Measurements from ENCODE around the gene KLHDC3.
"Not testable (repeated sequence)": the region's sequence is repeated elsewhere in the genome, so short reads cannot be mapped to it uniquely, and the experiment has no call there.

Gene KLHDC3

DNA sequence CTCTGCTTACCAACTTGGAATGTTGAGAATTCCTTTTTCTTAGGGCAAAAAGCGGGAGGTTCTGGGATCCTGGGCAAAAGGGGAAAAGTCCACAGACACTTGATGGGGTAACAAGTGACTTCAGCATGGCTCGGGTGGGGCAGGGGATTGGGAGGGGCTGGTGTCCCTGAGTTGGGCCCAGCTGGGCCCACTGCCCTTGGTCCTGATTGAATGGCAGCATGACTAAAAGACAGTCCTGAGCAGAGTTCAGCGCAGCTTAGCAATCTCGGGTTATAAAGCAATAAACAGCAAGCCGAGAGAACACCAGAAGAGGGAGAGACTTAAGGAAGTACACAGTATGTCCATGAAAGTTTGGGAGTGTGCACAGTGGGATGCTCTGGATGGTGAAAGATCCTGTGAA is 24.1 kb upstream of the KLHDC3 start:
- DNase-seq, result no peak

DNA sequence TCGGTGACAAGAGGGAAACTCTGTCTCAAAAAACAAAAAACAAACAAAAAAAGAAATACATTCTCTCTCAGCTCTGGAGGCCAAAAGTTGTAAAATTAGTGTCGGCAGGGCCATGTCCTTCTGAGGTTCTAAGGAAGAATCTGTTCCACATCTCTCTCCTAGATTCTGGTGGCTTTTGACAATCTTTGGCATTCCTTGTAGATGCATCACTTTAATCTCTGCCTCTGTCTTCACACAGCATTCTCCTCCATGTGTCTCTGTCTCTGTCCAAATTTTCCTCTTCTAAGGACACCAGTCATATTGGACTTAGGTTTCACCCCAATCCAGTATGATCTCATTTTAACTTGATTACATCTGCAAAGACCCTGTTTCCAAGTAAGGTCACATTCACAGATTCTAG is 20.6 kb upstream of the KLHDC3 start:
- no peak for DNase-seq

DNA sequence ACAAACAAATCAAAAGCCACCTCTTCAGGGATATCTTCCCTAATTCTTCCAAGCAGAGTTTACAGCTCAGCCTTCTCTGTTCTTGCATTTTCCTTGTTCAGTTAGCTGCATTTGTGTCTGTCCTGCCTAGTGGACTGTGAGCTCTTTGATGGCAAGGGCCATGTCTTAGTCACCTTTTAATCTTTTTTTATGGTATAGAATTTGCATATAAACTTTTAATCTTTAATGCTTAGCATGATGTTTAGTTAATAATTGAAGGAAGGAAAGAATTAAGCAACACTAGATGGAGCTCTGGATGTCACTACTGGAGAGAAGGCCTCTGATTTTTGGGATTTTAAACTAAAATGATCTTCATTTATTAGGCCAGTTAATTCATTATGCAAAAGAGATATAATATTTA is 17.5 kb upstream of the KLHDC3 start:
- no peak for DNase-seq

DNA sequence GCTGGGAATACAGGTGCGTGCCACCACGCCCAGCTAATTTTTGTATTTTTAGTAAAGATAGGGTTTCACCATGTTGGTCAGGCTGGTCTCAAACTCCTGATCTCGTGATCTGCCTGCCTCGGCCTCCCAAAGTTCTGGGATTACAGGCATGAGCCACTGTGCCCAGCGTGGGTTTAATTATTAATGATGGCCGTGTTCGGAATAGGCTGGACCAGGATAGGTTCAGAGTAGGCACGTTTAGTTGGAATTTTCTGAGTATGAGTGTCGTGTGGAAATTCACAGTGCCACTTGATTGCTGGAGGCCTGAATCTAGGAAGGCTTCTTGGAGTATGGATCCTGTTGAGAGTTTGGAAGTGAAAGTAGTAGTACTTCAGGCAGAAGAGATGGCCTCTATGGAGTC is 15.8 kb upstream of the KLHDC3 start:
- DNase-seq, result not testable (repeated sequence)

DNA sequence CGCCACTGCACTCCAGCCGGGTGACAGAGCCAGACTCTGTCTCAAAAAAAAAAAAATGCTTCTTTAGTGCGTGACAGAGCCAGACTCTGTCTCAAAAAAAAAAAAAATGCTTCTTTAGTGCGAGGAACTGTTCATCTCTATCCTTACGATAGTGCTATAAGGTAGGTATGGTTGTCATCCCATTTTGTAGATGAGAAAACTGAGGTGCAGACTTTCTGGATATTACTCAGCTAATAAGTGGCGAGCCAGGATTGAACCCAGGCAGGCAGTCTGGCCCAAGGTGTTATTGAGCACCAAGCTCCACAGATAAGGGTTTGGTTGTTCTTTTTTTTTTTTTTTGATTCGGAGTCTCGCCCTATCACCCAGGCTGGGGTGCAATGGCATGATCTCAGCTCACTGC is 12.2 kb upstream of the KLHDC3 start:
- DNase-seq, result no peak

DNA sequence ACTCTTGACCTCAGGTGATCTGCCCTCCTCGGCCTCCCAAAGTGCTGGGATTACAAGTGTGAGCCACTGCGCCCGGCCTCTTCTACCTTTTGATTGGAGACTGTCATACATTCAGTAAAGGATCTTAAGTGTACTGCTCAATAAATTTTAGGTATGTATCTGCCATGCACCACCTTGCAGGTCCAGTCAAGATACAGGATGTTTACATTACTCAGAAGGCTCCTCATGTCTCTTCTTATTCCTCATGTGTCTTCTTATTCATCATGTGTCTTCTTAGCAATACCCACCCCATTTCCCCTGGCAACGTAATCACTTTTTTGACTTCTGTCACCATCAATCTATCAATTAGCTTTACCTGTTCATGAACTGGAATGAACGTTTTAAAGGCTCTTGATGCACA is 8.2 kb upstream of the KLHDC3 start:
- no peak for DNase-seq

DNA sequence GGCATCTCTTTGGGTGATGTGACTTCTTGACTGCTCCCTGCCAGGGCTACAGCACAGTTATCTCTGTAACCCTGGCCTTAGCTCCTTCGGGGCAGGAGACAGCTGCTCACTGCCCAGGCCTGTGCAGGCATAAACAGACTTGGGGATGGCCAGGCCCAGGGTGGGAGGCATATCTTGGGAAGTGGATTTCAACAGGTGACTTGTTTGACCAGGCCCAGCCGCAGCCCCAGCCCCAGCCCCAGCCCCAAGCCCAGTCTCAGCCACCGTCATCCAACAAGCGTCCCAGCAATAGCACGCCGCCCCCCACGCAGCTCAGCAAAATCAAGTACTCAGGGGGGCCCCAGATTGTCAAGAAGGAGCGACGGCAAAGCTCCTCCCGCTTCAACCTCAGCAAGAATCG is 7.8 kb upstream of the KLHDC3 start:
- DNase-seq, result no peak

DNA sequence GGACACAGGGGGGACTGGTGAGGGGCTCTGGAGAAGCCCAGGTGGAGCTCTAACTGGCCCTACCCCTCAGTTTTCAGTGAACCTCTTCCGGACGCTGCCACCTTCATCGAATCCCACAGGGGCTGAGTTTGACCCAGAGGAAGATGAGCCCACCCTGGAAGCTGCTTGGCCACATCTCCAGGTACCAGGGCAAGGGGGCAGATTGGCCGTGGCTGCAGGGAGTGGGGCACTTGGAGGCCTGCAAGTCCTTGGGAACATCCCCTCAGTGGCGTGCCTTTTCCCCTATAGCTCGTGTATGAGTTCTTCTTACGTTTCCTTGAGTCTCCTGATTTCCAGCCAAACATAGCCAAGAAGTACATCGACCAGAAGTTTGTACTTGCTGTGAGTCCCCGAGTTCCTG is 6.9 kb upstream of the KLHDC3 start:
- no peak for DNase-seq

DNA sequence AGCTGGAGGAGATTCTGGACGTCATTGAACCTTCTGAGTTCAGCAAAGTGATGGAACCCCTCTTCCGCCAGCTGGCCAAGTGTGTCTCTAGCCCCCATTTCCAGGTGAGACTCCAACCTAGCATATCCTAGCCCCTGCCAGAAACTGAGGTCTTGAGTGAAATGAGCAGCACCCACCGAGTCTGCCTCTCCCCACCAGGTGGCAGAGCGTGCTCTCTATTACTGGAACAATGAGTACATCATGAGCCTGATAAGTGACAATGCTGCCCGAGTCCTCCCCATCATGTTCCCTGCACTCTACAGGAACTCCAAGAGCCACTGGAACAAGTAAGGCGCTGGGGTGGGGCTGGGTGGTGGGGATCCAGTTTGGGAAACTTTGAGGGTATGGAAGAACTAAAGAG is 4.9 kb upstream of the KLHDC3 start:
- DNase-seq, result peak; percentile 74

DNA sequence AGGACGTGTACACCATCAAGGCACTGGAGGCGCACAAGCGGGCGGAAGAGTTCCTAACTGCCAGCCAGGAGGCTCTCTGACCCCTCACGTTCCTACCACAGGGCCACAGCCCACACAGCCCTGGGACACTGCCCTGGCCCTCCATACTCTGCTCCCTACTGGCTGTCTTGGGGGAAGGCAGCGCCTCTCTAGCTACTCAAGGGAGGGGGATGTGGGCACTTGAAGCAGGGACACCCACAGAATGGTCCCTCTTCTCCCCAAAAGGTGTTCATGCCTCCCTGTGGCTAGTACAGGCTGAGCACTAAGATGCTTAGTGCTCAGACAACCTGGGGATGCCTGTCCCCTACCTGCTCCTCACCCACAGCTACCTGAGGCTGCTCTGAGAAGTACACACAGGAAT is 2.8 kb upstream of the KLHDC3 start:
- no peak for DNase-seq

DNA sequence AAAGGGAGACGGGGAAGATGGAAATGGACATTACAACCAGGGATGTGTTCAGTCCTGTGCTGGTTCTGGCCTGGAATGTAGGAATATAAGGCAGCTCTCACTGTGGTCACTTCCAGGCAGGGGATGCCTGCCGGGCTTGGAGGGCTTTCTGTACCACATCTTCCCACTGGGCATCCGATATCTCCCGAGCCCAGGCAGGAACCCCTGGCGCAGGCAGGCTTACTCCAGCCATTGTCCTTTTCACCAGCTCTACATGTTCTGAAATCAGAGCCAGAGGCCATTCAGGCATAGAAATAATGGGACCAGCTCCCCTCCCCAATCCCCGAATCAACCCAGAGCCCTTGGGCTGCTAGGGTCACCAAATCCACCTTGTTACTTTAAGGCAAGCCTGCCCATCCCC is 1.7 kb upstream of the KLHDC3 start:
- DNase-seq, result no peak

DNA sequence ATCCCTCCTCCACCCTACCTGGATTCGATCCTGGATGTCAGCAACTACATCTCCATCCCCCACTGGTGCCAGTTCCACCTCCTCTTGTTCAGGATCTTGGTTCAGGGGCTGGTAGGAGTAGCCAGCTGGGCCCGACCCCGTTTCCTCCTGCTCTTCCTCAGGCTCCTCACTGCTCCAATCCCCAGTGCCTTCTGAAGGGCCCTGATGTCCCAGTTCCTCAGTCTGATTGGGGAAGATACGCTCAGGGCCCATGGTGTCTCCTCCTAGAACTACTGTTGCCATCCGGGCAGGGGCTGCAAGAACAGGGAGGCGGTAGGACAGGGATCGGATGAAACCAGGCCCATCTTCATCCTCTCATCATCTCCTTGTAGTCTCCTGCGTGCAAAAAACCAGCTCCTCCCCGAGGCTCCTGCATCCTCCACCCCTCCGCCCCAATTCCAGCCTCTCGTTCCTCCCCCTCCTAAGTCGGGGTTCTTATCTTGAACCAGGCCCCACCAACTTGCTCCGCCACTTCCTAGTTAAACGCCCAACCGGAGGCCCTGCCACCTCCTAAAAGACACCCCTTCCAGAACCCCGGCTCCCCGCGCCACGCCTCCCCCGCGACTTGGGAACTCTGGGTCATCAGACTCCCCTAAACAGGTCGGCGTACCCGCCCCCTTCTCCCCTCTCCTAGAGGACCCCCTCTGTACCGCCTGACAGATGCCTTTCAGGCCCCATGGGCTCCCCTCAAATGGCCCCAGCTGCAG is 779 bp upstream of the KLHDC3 start:
- peak; percentile 50 for DNase-seq

DNA sequence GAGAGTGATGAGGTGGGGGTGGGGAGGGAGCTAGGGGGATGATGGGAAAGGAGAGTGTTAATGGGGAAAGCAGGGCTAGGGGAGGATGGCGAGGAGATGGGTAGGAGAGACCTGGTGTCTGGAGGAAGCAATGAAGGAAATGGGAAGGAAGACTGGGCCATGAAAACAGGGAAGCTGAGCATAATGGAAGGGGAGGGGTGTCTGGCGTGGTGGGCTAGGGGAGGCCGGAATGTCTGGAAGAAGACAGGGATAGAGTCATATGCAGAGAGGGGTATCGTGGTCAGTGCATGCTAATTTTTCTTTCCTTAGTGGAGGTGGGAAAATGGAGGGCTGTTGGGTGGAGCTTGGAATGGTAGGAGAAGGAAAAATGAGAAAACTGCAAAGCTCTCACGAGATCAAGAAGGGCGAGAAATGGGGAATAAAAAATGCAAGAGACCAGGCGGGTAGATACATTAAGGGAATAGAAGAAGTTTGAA is 423 bp downstream of the KLHDC3 start:
- peak; percentile 47 for DNase-seq

DNA sequence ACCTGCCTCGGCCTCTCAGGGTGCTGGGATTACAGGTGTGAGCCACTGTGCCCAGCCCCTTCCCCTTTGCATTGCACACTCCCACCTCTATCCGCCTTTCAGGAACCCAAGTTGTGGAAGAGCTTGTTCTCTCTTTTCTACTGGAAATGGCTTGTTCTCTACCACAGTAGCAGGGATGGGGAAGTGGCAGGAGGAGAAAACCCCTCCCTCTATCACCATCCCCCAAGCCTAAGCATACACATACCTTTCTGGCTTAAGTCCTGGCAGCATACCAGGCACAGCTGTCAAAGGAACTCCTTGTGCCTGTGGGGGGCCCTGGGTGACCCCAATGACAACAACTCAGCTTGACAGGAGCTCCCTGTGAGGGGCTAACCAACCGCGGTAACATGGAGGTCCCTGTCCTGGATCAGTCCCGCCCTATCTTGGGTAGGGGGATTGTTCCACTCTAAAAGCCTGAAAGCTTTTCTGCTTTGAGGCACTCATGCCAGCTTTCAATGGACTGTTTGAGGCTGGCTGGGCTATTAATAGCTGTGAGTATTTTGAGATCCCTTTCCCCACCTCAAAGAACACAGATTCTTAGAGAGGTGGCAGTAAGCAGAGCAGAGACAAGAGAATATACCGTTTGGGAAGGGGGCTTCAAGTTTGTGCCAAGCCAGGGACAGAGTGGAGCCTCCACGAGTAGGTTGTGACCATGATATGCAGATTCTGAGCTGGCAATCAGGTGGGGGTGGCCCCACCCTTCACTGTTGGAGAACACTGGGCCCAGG is 2.3 kb downstream of the KLHDC3 start:
- DNase-seq, result no peak

DNA sequence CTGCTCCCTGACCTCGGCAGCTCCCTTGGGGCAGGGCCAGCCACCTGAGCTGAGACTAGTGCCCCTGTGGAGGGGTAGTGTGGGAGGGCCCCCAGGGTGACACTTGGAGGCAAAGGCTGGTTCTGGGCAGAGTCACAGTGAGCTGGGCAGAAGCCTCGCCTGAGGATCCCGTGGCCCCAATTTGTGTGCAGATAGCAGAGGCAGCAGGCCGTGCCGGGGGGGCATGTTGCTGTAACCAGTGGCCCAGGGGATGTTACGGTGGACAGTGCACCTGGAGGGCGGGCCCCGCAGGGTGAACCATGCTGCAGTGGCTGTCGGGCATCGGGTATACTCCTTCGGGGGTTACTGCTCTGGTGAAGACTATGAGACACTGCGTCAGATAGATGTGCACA is 2.9 kb downstream of the KLHDC3 start:
- DNase-seq, result no peak

DNA sequence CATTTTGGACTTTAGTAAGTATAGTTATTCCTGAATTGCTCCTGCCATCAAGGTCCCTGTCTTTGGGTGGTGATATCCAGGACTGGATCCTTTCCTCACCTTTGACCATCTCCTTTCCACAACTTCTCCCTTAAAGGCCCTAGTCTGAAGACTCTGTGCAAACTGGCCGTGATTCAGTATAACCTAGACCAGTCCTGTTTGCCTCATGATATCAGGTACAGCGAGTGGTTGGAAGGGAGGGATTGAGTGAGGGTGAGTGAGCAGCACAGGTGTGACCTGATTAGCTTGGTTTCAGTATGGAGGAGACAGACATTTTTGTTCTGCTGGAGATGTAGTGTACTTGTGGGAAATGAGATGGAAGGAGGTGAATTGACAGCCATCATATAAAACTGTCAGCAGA is 5.1 kb downstream of the KLHDC3 start:
- no peak for DNase-seq

DNA sequence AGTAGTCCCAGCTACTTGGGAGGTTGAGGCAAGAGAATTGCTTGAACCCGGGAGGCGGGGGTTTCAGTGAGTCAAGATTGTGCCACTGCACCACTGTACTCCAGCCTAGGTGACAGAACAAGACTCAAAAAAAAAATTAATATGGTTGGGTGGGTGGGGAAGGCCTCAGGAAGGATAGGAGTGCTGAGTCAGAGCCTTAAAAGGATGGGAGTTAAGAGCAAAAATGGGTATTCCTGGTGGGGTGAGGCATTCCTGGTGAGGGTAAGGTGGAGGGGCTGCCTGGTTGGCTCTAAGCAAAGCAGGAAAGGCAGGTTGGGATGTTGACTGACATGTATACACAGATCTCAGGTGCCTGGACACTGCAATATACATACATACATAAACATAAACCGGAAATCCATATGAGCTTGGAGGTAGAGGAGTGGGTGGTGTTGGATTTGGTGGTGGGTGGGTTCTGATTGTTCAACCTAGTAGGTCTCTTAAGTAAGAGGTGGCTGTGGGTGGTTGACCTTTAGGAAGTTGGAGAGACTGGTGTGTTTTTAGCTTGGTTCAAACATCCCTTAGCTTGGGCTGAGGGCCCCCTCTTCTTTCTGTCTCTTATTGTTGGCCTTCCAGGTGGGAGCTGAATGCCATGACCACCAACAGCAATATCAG is 6.1 kb downstream of the KLHDC3 start:
- DNase-seq, result no peak

DNA sequence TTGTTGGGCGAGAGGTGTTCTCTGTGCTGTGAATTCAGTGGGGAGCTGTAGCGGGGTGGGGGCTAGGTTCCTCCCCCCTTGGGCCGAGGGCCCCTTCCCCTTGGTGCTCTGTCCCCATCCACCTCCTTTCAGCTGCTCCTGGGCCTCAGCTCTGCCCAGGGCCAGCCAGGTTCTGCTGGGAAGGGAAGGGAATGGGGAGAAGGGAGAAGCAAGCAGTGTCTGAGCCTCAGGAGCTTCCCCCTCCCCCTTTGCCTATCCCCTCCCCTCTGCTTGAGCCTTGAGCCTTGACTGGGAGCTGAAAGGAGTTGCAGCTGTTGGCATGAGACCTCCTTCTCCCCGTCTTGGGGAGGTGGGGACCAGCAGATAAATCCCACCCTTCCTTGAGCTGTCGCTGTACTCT is 6.8 kb downstream of the KLHDC3 start:
- DNase-seq, result peak; percentile 56

DNA sequence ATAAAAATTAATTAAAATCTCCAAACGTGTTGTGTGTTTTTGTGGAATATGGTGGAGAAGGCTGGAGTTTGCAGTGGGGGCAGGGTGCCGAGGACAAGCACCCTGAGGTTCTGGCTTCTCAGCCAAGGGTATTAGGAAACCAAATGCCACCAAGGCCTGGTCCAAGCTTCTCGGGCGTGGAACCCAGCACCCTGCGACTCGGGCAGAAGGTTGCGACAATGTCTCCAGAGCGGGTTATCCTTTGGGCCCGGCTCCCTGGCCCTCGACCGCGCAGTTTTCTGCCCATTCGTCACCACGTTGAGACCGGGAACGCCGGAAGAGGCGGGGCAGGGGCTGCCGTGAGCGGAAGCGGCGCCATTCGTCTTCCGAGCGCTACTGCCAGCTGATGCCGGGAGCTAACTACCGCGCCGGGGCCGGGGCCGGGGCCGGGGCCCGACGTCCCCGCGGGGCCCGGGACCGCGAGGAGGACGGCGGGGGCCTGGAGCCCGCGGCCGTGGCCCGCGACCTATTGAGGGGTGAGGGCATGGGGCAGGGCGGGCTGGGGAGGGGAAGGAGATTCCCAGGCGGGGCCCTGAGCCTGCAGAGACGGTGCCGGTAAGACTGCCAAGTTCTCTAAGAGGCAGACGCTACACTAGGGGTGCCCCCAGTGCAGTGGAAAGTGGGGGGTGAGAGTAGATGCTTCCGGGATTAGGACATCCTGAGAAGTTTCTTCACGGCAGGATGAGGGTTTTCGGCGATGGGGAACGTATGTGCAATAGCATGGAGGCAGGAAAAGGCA is 7.4 kb downstream of the KLHDC3 start, which contains the start of gene RRP36:
TSS of gene RRP36 (plus strand) at position 354 of the 778 bp plus-strand sequence. CDS start at position 386, 32 bp downstream.
- peak; percentile 92 for DNase-seq

DNA sequence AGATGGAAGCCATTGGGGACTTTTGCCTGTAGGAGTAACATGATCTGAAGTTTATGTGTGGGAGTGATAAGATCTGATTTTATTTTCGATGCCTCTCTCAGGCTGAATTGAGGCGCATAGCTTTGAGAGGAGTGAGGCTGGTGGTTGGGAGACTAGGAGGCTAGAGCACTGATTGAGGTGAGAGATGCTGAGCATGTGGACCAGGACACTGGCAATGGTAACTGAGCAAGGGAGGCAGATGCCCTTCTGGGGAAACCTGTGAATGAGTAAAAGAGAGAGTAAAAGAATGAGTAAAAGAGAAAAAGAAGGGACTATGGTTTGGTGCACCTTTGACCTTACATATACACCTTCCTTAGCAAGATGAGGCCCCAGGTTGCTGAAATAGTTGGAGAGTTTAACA is 10.4 kb downstream of the KLHDC3 start:
- DNase-seq, result no peak

DNA sequence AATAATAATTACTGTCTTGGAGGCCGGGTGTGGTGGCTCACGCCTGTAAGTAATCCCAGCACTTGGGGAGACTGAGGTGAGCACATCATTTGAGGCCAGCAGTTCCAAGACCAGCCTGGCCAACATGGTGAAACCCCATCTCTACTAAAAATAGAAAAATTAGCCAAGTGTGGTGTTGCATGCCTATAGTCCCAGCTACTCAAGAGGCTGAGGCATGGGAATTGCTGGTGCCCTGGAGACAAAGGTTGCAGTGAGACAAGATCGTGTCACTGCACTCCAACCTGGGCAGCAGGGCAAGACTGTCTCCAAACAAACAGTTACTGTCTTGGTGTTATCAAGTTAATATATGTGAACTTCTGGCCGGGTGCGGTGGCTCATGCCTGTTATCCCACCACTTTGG is 12.3 kb downstream of the KLHDC3 start:
- no peak for DNase-seq

DNA sequence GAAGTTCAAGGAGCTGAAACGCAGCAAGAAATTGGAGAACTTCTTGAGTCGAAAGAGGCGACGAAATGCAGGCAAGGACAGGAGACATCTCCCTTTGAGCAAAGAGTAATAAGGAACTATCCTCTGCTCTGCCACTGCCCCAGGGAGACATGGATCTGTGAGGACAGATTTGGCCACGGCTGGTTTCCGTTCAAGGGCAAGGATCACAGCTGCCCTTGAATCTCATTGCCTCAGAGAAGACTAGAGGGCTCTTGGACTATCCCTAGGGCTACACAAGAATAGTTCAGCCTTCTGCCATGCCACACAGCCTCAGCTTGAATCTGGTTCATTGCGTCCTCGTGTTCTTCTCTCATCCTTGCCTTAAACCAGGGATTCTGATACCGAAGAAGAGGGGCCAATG is 15.1 kb downstream of the KLHDC3 start:
- DNase-seq, result no peak

DNA sequence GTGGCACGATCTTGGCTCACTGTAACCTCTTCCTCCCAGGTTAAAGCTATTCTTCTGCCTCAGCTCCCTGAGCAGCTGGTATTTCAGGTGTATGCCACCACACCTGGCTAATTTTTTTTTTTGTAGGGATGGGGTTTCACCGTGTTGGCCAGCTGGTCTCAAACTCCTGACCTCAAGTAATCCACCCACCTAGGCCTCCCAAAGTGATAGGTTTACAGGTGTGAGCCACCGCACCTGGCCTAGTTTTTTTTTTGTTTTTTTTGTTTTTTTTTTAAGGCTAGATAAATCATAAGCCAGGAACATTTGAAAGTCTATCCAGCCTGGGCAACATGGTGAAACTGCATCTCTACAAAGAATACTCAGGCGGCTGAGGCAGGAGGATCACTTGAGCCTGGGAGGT is 18.3 kb downstream of the KLHDC3 start:
- peak; percentile 13 for DNase-seq
